Endothelial cell of umbilical vein (primary cell): ENCODE measurements around the gene PGAM5. TPM values are rescaled to one million over a fixed set of nuclear protein-coding genes. Genes with fewer than 3 reads are reported as not detected.

Source experiments
- BruUV-seq: library from RNA; stranded (reverse); fragments of 400-500 nt; replicated peaks from 2 replicates; lab custom pipeline; 2021; lab: Mats Ljungman, UMichigan
- CTCF ChIA-PET: fragments of 300-600, 350-600 bp; sonication (Branson Sonifier 250); formaldehyde crosslinking; loops from one replicate; lab custom pipeline; 2021; ENCODE audit warnings: antibody characterized with exemption, inconsistent platforms; lab: Charles Lee
- POLR2A ChIA-PET: fragments of 300-600, 350-600 bp; sonication (Branson Sonifier 250); formaldehyde crosslinking; loops from one replicate; lab custom pipeline; 2021; ENCODE audit warnings: antibody characterized with exemption, inconsistent platforms; lab: Charles Lee
- DNase-seq: peaks from one replicate; pipeline ENCODE4 v3.0.0-alpha.2; 2011; ENCODE audit warnings: low read depth, low spot score
- FAIRE-seq: peaks from 2 replicates; lab custom pipeline; 2011; peaks lifted over from hg19 to GRCh38; lab: Jason Lieb, UNC
- H2AFZ ChIP-seq: 2 replicates; pipeline ENCODE4 v1.6.0; 2012; ENCODE audit warnings: low read depth, low read length, control low read depth, inconsistent platforms
- H3K27ac ChIP-seq: 2 replicates; pipeline ENCODE4 v1.5.1; 2011; ENCODE audit warnings: low read depth, mild to moderate bottlenecking, control low read depth, low read length, moderate library complexity; ENCODE audit not compliant: insufficient read depth
- H3K27me3 ChIP-seq, 2 experiments: 2 replicates each; pipeline versions ENCODE4 v1.6.0 to v1.6.1; 2011; ENCODE audit warnings: low read length in 2 of 2, mixed read lengths in 1 of 2; ENCODE audit not compliant: control insufficient read depth in 2 of 2, insufficient read depth in 2 of 2
- H3K36me3 ChIP-seq, 2 experiments: 2 replicates in 1 of 2; 3 replicates in 1 of 2; pipeline ENCODE4 v1.5.1; 2011; ENCODE audit warnings: low read length in 2 of 2, mild to moderate bottlenecking in 1 of 2, moderate library complexity in 1 of 2; ENCODE audit not compliant: control insufficient read depth in 2 of 2, insufficient read depth in 2 of 2; ENCODE audit errors: extremely low read depth in 1 of 2
- H3K4me1 ChIP-seq: 3 replicates; pipeline ENCODE4 v1.5.1; 2011; ENCODE audit warnings: mild to moderate bottlenecking, low read length; ENCODE audit not compliant: control insufficient read depth, insufficient read depth; ENCODE audit errors: extremely low read depth
- H3K4me2 ChIP-seq: 2 replicates; pipeline ENCODE4 v1.6.1; 2011; ENCODE audit warnings: low read length, control low read depth, mixed read lengths; ENCODE audit not compliant: insufficient read depth
- H3K4me3 ChIP-seq, 3 experiments: fragments of 200-600 bp in 1 of 3; sonication (generic), shearing (Covaris generic) in 1 of 3; replicated peaks in 1 of 3; 2 replicates each; pipeline ENCODE4 v1.5.1; 2011 to 2016; ENCODE audit warnings: control low read depth in 3 of 3, low read length in 3 of 3, mild to moderate bottlenecking in 2 of 3, inconsistent platforms in 1 of 3, low read depth in 1 of 3, moderate library complexity in 1 of 3; ENCODE audit not compliant: insufficient read depth in 1 of 3
- H3K79me2 ChIP-seq: 2 replicates; pipeline ENCODE4 v1.6.0; 2012; ENCODE audit warnings: low read length, inconsistent platforms; ENCODE audit not compliant: control insufficient read depth, insufficient read depth
- H3K9ac ChIP-seq: replicated peaks from 2 replicates; pipeline ENCODE3; 2011; ENCODE audit warnings: low read length, control low read depth; ENCODE audit not compliant: insufficient read depth; ENCODE audit errors: extremely low read depth
- H3K9me1 ChIP-seq: replicated peaks from 3 replicates; pipeline ENCODE4 v1.6.0; 2011; ENCODE audit warnings: mild to moderate bottlenecking, low read length; ENCODE audit not compliant: control insufficient read depth, insufficient read depth; ENCODE audit errors: extremely low read depth
- H3K9me3 ChIP-seq: replicated peaks from 2 replicates; pipeline ENCODE4 v1.5.1; 2012; ENCODE audit warnings: low read length, inconsistent platforms; ENCODE audit not compliant: control insufficient read depth, insufficient read depth
- H4K20me1 ChIP-seq: replicated peaks from 2 replicates; pipeline ENCODE3; 2011; ENCODE audit warnings: mild to moderate bottlenecking, low read length; ENCODE audit not compliant: control insufficient read depth, insufficient read depth; ENCODE audit errors: extremely low read depth
- EZH2 ChIP-seq: IDR thresholded peaks from 2 replicates; pipeline ENCODE4 v1.6.1; 2012; ENCODE audit warnings: borderline replicate concordance, low read depth, mild to moderate bottlenecking, moderate library complexity, low read length, inconsistent platforms; ENCODE audit not compliant: severe bottlenecking
- FOS ChIP-seq: IDR thresholded peaks from 2 replicates; pipeline ENCODE4 v1.6.1; 2011; ENCODE audit warnings: mild to moderate bottlenecking, low read length, moderate library complexity, borderline replicate concordance; ENCODE audit not compliant: insufficient read depth
- GATA2 ChIP-seq: IDR thresholded peaks from 2 replicates; pipeline ENCODE4 v1.7.0; 2011; ENCODE audit warnings: low read depth, mild to moderate bottlenecking, moderate library complexity, mixed read lengths, low read length; ENCODE audit not compliant: insufficient read length, insufficient read depth
- JUN ChIP-seq: IDR thresholded peaks from 2 replicates; pipeline ENCODE4 v1.6.1; 2011; ENCODE audit warnings: borderline replicate concordance, low read depth; ENCODE audit not compliant: insufficient read length, insufficient read depth
- MYC ChIP-seq: IDR thresholded peaks from one replicate; pipeline ENCODE4 v1.6.1; 2011; ENCODE audit warnings: mild to moderate bottlenecking, low read depth, low read length
- POLR2A ChIP-seq: IDR thresholded peaks from 2 replicates; pipeline ENCODE4 v1.6.1; 2012; ENCODE audit warnings: low read depth, mild to moderate bottlenecking, control low read depth, low read length
- POLR2AphosphoS5 ChIP-seq: IDR thresholded peaks from 2 replicates; pipeline ENCODE4 v1.6.1; 2012; ENCODE audit warnings: low read depth, mild to moderate bottlenecking, control low read depth, low read length, moderate library complexity; ENCODE audit not compliant: insufficient read depth
- dilution Hi-C: fragments of 300-500 bp; cut with MboI; formaldehyde crosslinking; loops from one replicate; pipeline ENCODE4 v1.15.0; 2019; ENCODE audit warnings: low sequenced_read_pairs; ENCODE audit not compliant: extremely low pct_ligation_motif_present
- intact Hi-C: fragments of 100-400 bp; cut with micrococcal nuclease; formaldehyde crosslinking; loops from one replicate; pipeline ENCODE4 v1.10.0; 2022
- polyA plus RNA-seq, 4 experiments: library from polyadenylated mRNA; depleted of rRNA in 3 of 4; stranded (reverse) in 3 of 4; unstranded in 1 of 4; fragments of >200 nt; gene quantifications; 2 replicates each; pipeline versions ENCODE4 v1.2.1 to v1.2.3, GENCODE V29; 2011 to 2012; ENCODE audit warnings: missing spikeins in 1 of 4
- total RNA-seq: library from RNA; stranded (reverse); gene quantifications from 2 replicates; pipeline ENCODE4 v1.2.3, GENCODE V29; 2021
- TF ChIP-seq, protein P1 (sequence below), 2 donors: IDR thresholded peaks; 1 replicate in 1 of 2; 2 replicates in 1 of 2; pipeline ENCODE4 v1.5.1; 2011; ENCODE audit warnings: low read length in 2 of 2, mild to moderate bottlenecking in 2 of 2, moderate library complexity in 2 of 2, control low read depth in 1 of 2, inconsistent platforms in 1 of 2, low read depth in 1 of 2; ENCODE audit not compliant: insufficient read depth in 1 of 2; ENCODE audit errors: extremely low read depth in 1 of 2
- TF ChIP-seq, protein P2 (sequence below): IDR thresholded peaks from 2 replicates; pipeline ENCODE4 v1.6.1; 2011; ENCODE audit not compliant: insufficient read depth, insufficient read length

The PGAM5 gene
- total and polyA plus RNA-seq, 2 donors (not counting 3 experiments of a cell fraction or from before 2014, with no cell fraction given): 23.1 to 52.8 TPM

DNA sequence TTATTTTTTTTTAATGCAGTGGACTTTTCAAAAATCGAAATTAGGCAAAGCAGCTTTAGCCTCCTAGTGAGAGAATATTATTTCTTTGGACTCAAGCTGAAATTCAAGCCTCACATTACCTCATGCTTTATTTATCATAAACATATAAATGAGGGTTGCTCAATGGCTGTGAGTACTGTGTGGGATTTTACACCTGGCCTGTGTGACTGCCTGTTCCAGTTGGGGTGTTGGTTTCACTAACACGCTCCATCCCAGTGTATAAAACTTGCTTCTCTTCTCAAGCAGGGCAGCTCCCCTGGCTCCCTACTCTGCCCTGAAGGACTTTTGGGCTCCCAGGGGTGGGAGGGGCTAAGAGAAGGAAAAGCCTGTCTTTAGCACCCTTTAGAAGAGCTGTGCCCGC is 36.0 kb downstream of the PGAM5 start:
- H3K79me2 ChIP-seq: peaks cover 50% of the 10 kb centered on the region
- no peaks in the 10 kb centered on the region for H3K4me1 ChIP-seq
- peaks cover 3% of the 10 kb centered on the region for H4K20me1 ChIP-seq
- ChIA-PET CTCF (no interaction called here), POLR2A (no interaction called here)
- no peak overlapping the region for H3K9ac ChIP-seq
- DNase-seq (no peak), FAIRE-seq (no peak)
- intact Hi-C loops: no loop called here
- no peak overlapping the region for H3K27ac ChIP-seq
- H3K36me3 ChIP-seq: peaks cover 56 to 59% of the 10 kb centered on the region in 2 experiments
- H3K27me3 ChIP-seq: no peaks in the 10 kb centered on the region
- dilution Hi-C loops: no loop called here
- BruUV-seq: no TSS peak
- no peaks in the 10 kb centered on the region for H3K9me3 ChIP-seq
- TF ChIP-seq FOS (no peak), POLR2AphosphoS5 (no peak), POLR2A (no peak), EZH2 (no peak), GATA2 (no peak), JUN (no peak), MYC (no peak)
- TF ChIP-seq, protein P1, sequence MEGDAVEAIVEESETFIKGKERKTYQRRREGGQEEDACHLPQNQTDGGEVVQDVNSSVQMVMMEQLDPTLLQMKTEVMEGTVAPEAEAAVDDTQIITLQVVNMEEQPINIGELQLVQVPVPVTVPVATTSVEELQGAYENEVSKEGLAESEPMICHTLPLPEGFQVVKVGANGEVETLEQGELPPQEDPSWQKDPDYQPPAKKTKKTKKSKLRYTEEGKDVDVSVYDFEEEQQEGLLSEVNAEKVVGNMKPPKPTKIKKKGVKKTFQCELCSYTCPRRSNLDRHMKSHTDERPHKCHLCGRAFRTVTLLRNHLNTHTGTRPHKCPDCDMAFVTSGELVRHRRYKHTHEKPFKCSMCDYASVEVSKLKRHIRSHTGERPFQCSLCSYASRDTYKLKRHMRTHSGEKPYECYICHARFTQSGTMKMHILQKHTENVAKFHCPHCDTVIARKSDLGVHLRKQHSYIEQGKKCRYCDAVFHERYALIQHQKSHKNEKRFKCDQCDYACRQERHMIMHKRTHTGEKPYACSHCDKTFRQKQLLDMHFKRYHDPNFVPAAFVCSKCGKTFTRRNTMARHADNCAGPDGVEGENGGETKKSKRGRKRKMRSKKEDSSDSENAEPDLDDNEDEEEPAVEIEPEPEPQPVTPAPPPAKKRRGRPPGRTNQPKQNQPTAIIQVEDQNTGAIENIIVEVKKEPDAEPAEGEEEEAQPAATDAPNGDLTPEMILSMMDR (IDR thresholded peaks at IDR 0.05; ENCODE audit: extremely low read depth in 1 of 2, insufficient read depth in 1 of 2, low read depth in 1 of 2, low read length in 2 of 2): no peak
- TF ChIP-seq, protein P2, sequence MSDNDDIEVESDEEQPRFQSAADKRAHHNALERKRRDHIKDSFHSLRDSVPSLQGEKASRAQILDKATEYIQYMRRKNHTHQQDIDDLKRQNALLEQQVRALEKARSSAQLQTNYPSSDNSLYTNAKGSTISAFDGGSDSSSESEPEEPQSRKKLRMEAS: no peak
- H3K4me3 ChIP-seq: no peak overlapping the region
- H2AFZ ChIP-seq: no peak overlapping the region
- H3K9me1 ChIP-seq: no peaks in the 10 kb centered on the region
- H3K4me2 ChIP-seq: no peak overlapping the region
